SK-N-SH (cell line): ENCODE data around the gene DAGLB. TPM values are rescaled to one million over a fixed set of nuclear protein-coding genes. Genes with fewer than 3 reads are reported as not detected.

ENCODE experiments used
- CTCF ChIA-PET: fragments of 300-600, 350-600 bp; formaldehyde crosslinking; extraction: SDS; loops from one replicate; lab custom pipeline; 2021; lab: Yijun Ruan, JAX
- POLR2A ChIA-PET: fragments of 350-600 bp; sonication (Branson Sonifier 250); formaldehyde crosslinking; extraction: SDS; loops from one replicate; lab custom pipeline; 2020; ENCODE audit warnings: antibody characterized with exemption, inconsistent platforms; lab: Yijun Ruan, JAX
- DNase-seq: peaks from one replicate; pipeline ENCODE4 v3.0.0; 2012
- H2AFZ ChIP-seq: fragments of 200-600 bp; sonication (generic); 2 replicates; pipeline ENCODE4 v1.8.1; 2016; ENCODE audit warnings: antibody characterized with exemption, mild to moderate bottlenecking, low read depth
- H3F3A ChIP-seq: fragments of 200-600 bp; sonication (generic); replicated peaks from 2 replicates; pipeline ENCODE3; 2016; ENCODE audit warnings: antibody characterized with exemption, mild to moderate bottlenecking; ENCODE audit not compliant: insufficient read depth
- H3K27ac ChIP-seq, 2 experiments: fragments of 200-500 bp in 1 of 2; fragments of 200-600 bp in 1 of 2; sonication (Bioruptor generic) in 1 of 2; sonication (generic), shearing (Covaris generic) in 1 of 2; 2 replicates each; pipeline versions ENCODE4 v1.5.1 to v1.6.1; 2014 to 2016; ENCODE audit warnings: low read depth in 2 of 2, inconsistent platforms in 1 of 2, low read length in 1 of 2, mild to moderate bottlenecking in 1 of 2, mixed read lengths in 1 of 2
- H3K27me3 ChIP-seq: fragments of 200-600 bp; sonication (generic), shearing (Covaris generic); 2 replicates; pipeline ENCODE4 v1.6.1; 2016; ENCODE audit warnings: mixed run types; ENCODE audit not compliant: insufficient read depth
- H3K36me3 ChIP-seq, 2 experiments: fragments of 200-500 bp in 1 of 2; fragments of 200-600 bp in 1 of 2; sonication (Bioruptor generic) in 1 of 2; sonication (generic) in 1 of 2; replicated peaks in 1 of 2; 2 replicates each; pipeline versions ENCODE3 to v1.5.1; 2014 to 2016; ENCODE audit warnings: low read length in 1 of 2, mild to moderate bottlenecking in 1 of 2; ENCODE audit not compliant: insufficient read depth in 2 of 2, control insufficient read depth in 1 of 2
- H3K4me1 ChIP-seq, 2 experiments: fragments of 200-500 bp in 1 of 2; fragments of 200-600 bp in 1 of 2; sonication (Bioruptor generic) in 1 of 2; sonication (generic), shearing (Covaris generic) in 1 of 2; 2 replicates each; pipeline versions ENCODE4 v1.5.1 to v1.6.1; 2014 to 2016; ENCODE audit warnings: low read depth in 1 of 2, low read length in 1 of 2, mixed run types in 1 of 2; ENCODE audit not compliant: insufficient read depth in 2 of 2, control insufficient read depth in 1 of 2
- H3K4me2 ChIP-seq: fragments of 200-600 bp; sonication (generic), shearing (Covaris generic); 2 replicates; pipeline ENCODE4 v1.6.1; 2017; ENCODE audit warnings: mixed run types
- H3K4me3 ChIP-seq, 2 experiments: fragments of 200-500 bp in 1 of 2; fragments of 200-600 bp in 1 of 2; sonication (Bioruptor generic) in 1 of 2; sonication (generic), shearing (Covaris generic) in 1 of 2; 2 replicates each; pipeline versions ENCODE4 v1.5.1 to v1.8.1; 2014 to 2016; ENCODE audit warnings: low read depth in 2 of 2, inconsistent platforms in 1 of 2, low read length in 1 of 2, mild to moderate bottlenecking in 1 of 2, mixed read lengths in 1 of 2, moderate library complexity in 1 of 2
- H3K79me2 ChIP-seq: fragments of 200-600 bp; sonication (generic); 2 replicates; pipeline ENCODE4 v1.8.1; 2017; ENCODE audit warnings: mild to moderate bottlenecking; ENCODE audit not compliant: insufficient read depth
- H3K9ac ChIP-seq: fragments of 200-600 bp; sonication (generic); 2 replicates; pipeline ENCODE4 v1.6.1; 2017; ENCODE audit warnings: mixed run types
- H3K9me2 ChIP-seq: fragments of 200-600 bp; sonication (generic); 2 replicates; pipeline ENCODE4 v1.6.1; 2017; ENCODE audit warnings: mixed run types
- H3K9me3 ChIP-seq: fragments of 200-600 bp; sonication (generic); 2 replicates; pipeline ENCODE4 v1.6.1; 2017; ENCODE audit warnings: mixed run types, mild to moderate bottlenecking, moderate library complexity
- H4K20me1 ChIP-seq: fragments of 200-600 bp; sonication (generic); 2 replicates; pipeline ENCODE4 v1.6.1; 2017; ENCODE audit warnings: mild to moderate bottlenecking, mixed run types; ENCODE audit not compliant: insufficient read depth
- GATA2 ChIP-seq: sonication (generic); formaldehyde crosslinking; IDR thresholded peaks from 2 replicates; pipeline ENCODE4 v1.5.0; 2020; ENCODE audit warnings: mild to moderate bottlenecking, missing genetic modification reagents
- IRF3 ChIP-seq: fragments of 150-350 bp; IDR thresholded peaks from 2 replicates; pipeline ENCODE4 v1.6.1; 2016; ENCODE audit warnings: mild to moderate bottlenecking, low read depth, low read length
- JUND ChIP-seq: IDR thresholded peaks from 2 replicates; pipeline ENCODE4 v1.4.0; 2012
- MXI1 ChIP-seq: IDR thresholded peaks from 2 replicates; pipeline ENCODE4 v1.6.1; 2012; ENCODE audit warnings: mild to moderate bottlenecking, low read depth, low read length, improper control_type of control experiment
- PBX3 ChIP-seq: IDR thresholded peaks from 2 replicates; pipeline ENCODE4; 2012
- RCOR1 ChIP-seq: fragments of 150-350 bp; IDR thresholded peaks from 2 replicates; pipeline ENCODE4 v1.6.1; 2017; ENCODE audit warnings: antibody characterized with exemption, low read length
- RXRA ChIP-seq: IDR thresholded peaks from 2 replicates; pipeline ENCODE4 v1.4.0; 2012; ENCODE audit warnings: low read depth, mild to moderate bottlenecking, borderline replicate concordance
- TEAD4 ChIP-seq: IDR thresholded peaks from 2 replicates; pipeline ENCODE4 v1.4.0; 2012; ENCODE audit warnings: mild to moderate bottlenecking, borderline replicate concordance; ENCODE audit not compliant: insufficient read depth
- WGBS: methylation state at CpG from one replicate; pipeline ENCODE4 v1.1.6; 2017; ENCODE audit warnings: low lambda C conversion rate; 5-methylcytosine and 5-hydroxymethylcytosine counted together
- polyA plus RNA-seq, 3 experiments: library from polyadenylated mRNA; depleted of rRNA; stranded (reverse); fragments of >200 nt; gene quantifications; 2 replicates each; pipeline ENCODE4 v1.2.3, GENCODE V29; 2012
- TF ChIP-seq, protein P1 (sequence below): IDR thresholded peaks from 2 replicates; pipeline ENCODE4 v1.6.1; 2012; ENCODE audit warnings: mild to moderate bottlenecking, low read depth, low read length, moderate library complexity
- TF ChIP-seq, protein P2 (sequence below): IDR thresholded peaks from 2 replicates; pipeline ENCODE4 v1.4.0; 2012; ENCODE audit warnings: low read depth, borderline replicate concordance
- TF ChIP-seq, protein P3 (sequence below): fragments of 150-350 bp; IDR thresholded peaks from 2 replicates; pipeline ENCODE4 v1.6.1; 2017; ENCODE audit warnings: antibody characterized with exemption, low read length, low read depth, borderline replicate concordance

DAGLB gene
- polyA plus RNA-seq, 1 of the 3 experiments (the other 2 are of a cell fraction), result 24.1 TPM

DNA sequence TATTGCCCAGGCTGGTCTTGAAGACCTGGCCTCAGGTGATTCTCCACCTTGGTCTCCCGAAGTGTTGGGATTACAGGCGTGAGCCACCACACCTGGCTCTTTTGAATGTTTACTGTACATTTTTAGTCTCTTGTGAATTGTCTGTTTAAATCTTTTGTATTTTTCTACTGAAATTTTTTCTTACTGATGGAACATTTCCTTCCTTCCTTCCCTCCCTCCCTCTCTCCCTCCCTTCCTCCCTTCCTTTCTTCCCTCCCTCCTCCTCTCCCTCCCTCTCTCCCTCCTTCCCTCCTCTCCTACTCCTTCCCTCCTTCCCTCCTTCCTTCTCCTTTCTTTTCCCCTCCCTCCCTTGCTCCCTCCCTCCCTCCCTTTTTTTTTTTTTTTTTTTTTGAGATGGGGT, 58.0 kb downstream of the DAGLB start:
- Histone ChIP-seq H3K4me2 (no peak overlapping the region), H4K20me1 (peaks cover 99% of the 10 kb centered on the region), H3K9me2 (no peaks in the 10 kb centered on the region), H3K79me2 (peaks cover 99% of the 10 kb centered on the region), H3F3A (peaks cover 35% of the 10 kb centered on the region), H3K36me3 (peaks cover 45 to 54% of the 10 kb centered on the region in 2 experiments), H3K9me3 (no peaks in the 10 kb centered on the region), H3K4me1 (peaks cover 14 to 35% of the 10 kb centered on the region in 2 experiments), H3K27me3 (no peaks in the 10 kb centered on the region), H3K27ac (no peak overlapping the region), H2AFZ (no peak overlapping the region), H3K9ac (no peak overlapping the region), H3K4me3 (no peak overlapping the region)
- ChIA-PET CTCF (no interaction called here), POLR2A (interaction anchor here (0.6 kb wide), 2 partner anchors 200 to 999 kb away, joined by 3 read pairs; partner anchors contain the start of gene INTS15)
- WGBS, result 98% methylated on average over 2 of the region's 2 CpGs
- no peak for DNase-seq
- no peak for TF ChIP-seq PBX3
- TF ChIP-seq, protein P1, sequence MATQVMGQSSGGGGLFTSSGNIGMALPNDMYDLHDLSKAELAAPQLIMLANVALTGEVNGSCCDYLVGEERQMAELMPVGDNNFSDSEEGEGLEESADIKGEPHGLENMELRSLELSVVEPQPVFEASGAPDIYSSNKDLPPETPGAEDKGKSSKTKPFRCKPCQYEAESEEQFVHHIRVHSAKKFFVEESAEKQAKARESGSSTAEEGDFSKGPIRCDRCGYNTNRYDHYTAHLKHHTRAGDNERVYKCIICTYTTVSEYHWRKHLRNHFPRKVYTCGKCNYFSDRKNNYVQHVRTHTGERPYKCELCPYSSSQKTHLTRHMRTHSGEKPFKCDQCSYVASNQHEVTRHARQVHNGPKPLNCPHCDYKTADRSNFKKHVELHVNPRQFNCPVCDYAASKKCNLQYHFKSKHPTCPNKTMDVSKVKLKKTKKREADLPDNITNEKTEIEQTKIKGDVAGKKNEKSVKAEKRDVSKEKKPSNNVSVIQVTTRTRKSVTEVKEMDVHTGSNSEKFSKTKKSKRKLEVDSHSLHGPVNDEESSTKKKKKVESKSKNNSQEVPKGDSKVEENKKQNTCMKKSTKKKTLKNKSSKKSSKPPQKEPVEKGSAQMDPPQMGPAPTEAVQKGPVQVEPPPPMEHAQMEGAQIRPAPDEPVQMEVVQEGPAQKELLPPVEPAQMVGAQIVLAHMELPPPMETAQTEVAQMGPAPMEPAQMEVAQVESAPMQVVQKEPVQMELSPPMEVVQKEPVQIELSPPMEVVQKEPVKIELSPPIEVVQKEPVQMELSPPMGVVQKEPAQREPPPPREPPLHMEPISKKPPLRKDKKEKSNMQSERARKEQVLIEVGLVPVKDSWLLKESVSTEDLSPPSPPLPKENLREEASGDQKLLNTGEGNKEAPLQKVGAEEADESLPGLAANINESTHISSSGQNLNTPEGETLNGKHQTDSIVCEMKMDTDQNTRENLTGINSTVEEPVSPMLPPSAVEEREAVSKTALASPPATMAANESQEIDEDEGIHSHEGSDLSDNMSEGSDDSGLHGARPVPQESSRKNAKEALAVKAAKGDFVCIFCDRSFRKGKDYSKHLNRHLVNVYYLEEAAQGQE, result no peak
- no peak for TF ChIP-seq RXRA
- TF ChIP-seq TEAD4, result no peak
- no peak for TF ChIP-seq IRF3
- no peak for TF ChIP-seq JUND
- TF ChIP-seq GATA2, result no peak
- TF ChIP-seq, protein P2, sequence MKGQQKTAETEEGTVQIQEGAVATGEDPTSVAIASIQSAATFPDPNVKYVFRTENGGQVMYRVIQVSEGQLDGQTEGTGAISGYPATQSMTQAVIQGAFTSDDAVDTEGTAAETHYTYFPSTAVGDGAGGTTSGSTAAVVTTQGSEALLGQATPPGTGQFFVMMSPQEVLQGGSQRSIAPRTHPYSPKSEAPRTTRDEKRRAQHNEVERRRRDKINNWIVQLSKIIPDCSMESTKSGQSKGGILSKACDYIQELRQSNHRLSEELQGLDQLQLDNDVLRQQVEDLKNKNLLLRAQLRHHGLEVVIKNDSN, result no peak
- no peak for TF ChIP-seq RCOR1
- no peak for TF ChIP-seq MXI1
- TF ChIP-seq, protein P3, sequence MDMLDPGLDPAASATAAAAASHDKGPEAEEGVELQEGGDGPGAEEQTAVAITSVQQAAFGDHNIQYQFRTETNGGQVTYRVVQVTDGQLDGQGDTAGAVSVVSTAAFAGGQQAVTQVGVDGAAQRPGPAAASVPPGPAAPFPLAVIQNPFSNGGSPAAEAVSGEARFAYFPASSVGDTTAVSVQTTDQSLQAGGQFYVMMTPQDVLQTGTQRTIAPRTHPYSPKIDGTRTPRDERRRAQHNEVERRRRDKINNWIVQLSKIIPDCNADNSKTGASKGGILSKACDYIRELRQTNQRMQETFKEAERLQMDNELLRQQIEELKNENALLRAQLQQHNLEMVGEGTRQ, result no peak
